T-cell (primary cell): ENCODE results near the gene EXOC6B. TPM values are rescaled to one million over a fixed set of nuclear protein-coding genes. Genes with fewer than 3 reads are reported as not detected.

Source experiments
- ATAC-seq, 4 experiments: fragments of 200-7000 bp in 3 of 4; fragments of 150-1000 bp in 1 of 4; cut with Tn5 transposase; replicated peaks in 1 of 4; 1 replicate in 3 of 4; 2 replicates in 1 of 4; pipeline ENCODE4 v1.10.0; 2021; ENCODE audit warnings: moderate library complexity in 3 of 4, mild to moderate bottlenecking in 2 of 4, moderate number of reproducible peaks in 1 of 4
- CTCF ChIA-PET, 2 donors: fragments of 300-600 bp; sonication (Branson Sonifier 250); formaldehyde crosslinking; loops; one replicate each; lab custom pipeline; 2022; ENCODE audit warnings: antibody characterized with exemption in 2 of 2; lab: Charles Lee
- POLR2A ChIA-PET, 2 donors: fragments of 300-600 bp; sonication (Branson Sonifier 250); formaldehyde crosslinking; loops; one replicate each; lab custom pipeline; 2022; ENCODE audit warnings: antibody characterized with exemption in 2 of 2; lab: Charles Lee
- DNase-seq, 35 experiments: peaks; one replicate each; pipeline versions ENCODE4 v3.0.0 to v3.0.0-alpha.2; 2013 to 2023
- H3K27ac ChIP-seq: one replicate; pipeline ENCODE4 v1.5.1; 2013; ENCODE audit warnings: low read length
- H3K27me3 ChIP-seq, 2 experiments: replicated peaks in 1 of 2; 1 replicate in 1 of 2; 2 replicates in 1 of 2; pipeline versions ENCODE4 v1.6.1 to v1.7.0; 2013; ENCODE audit warnings: low read length in 1 of 2, mixed read lengths in 1 of 2; ENCODE audit not compliant: control insufficient read depth in 2 of 2, insufficient read depth in 2 of 2; ENCODE audit errors: extremely low read depth in 1 of 2
- H3K36me3 ChIP-seq, 2 donors: 1 replicate in 1 of 2; 2 replicates in 1 of 2; pipeline versions ENCODE4 v1.6.1 to v1.7.0; 2013; ENCODE audit warnings: low read length in 1 of 2; ENCODE audit not compliant: control insufficient read depth in 2 of 2, insufficient read depth in 1 of 2; ENCODE audit errors: extremely low read depth in 1 of 2
- H3K4me1 ChIP-seq, 2 experiments: 1 replicate in 1 of 2; 2 replicates in 1 of 2; pipeline versions ENCODE4 v1.6.1 to v1.7.0; 2013; ENCODE audit warnings: low read length in 2 of 2, mixed read lengths in 1 of 2; ENCODE audit not compliant: insufficient read depth in 2 of 2, control insufficient read depth in 1 of 2; ENCODE audit errors: extremely low read depth in 1 of 2
- H3K4me3 ChIP-seq, 2 donors: 1 replicate in 1 of 2; 2 replicates in 1 of 2; pipeline versions ENCODE4 v1.5.1 to v1.7.0; 2013; ENCODE audit warnings: mild to moderate bottlenecking in 2 of 2, low read length in 1 of 2, moderate library complexity in 1 of 2; ENCODE audit not compliant: control insufficient read depth in 1 of 2; ENCODE audit errors: extremely low read depth in 1 of 2
- H3K9me3 ChIP-seq: 2 replicates; pipeline ENCODE4 v1.7.0; 2013
- H3K27ac Mint-ChIP-seq, 2 donors: one replicate each; pipeline ENCODE4 v1.8.0; 2020 to 2021; ENCODE audit warnings: mild to moderate bottlenecking in 2 of 2, mixed read lengths in 2 of 2
- H3K27me3 Mint-ChIP-seq, 2 donors: one replicate each; pipeline ENCODE4 v1.8.0; 2021 to 2022; ENCODE audit warnings: mixed read lengths in 2 of 2
- H3K36me3 Mint-ChIP-seq: one replicate; pipeline ENCODE4 v1.8.0; 2021; ENCODE audit warnings: mixed read lengths
- H3K4me1 Mint-ChIP-seq, 3 donors: one replicate each; pipeline ENCODE4 v1.8.0; 2020 to 2022; ENCODE audit warnings: mixed read lengths in 3 of 3, mild to moderate bottlenecking in 1 of 3
- H3K4me3 Mint-ChIP-seq, 3 donors: one replicate each; pipeline ENCODE4 v1.8.0; 2020 to 2022; ENCODE audit warnings: mild to moderate bottlenecking in 3 of 3, mixed read lengths in 3 of 3, moderate library complexity in 3 of 3
- H3K9me3 Mint-ChIP-seq, 3 donors: one replicate each; pipeline ENCODE4 v1.8.0; 2020 to 2022; ENCODE audit warnings: mixed read lengths in 3 of 3
- WGBS: methylation state at CpG from one replicate; pipeline ENCODE4 v1.1.5; 2013; ENCODE audit warnings: missing lambda C conversion rate; ENCODE audit not compliant: insufficient coverage; 5-methylcytosine and 5-hydroxymethylcytosine counted together
- total RNA-seq, 35 experiments: library from RNA in 6 of 35; stranded (reverse) in 6 of 35; fragments of 120-200 nt in 1 of 35; gene quantifications; one replicate each; pipeline versions ENCODE4 v1.2.1 to v1.2.4 and lab custom pipeline; 2013 to 2026

The EXOC6B gene
- total RNA-seq, 5 donors from 2014 or later (not counting 1 experiment from before 2014, with no cell fraction given), result 13.3 to 18.9 (median 16.6) TPM

GRCh38 chr2:72483346-72483745 is 342.5 kb downstream of the EXOC6B start:
- H3K36me3 Mint-ChIP-seq, result peaks cover 84% of the 10 kb centered on the region
- Histone ChIP-seq H3K27me3 (no peaks in the 10 kb centered on the region), H3K36me3 (no peaks in the 10 kb centered on the region), H3K4me1 (no peaks in the 10 kb centered on the region), H3K9me3 (no peaks in the 10 kb centered on the region), H3K4me3 (no peak overlapping the region), H3K27ac (no peak overlapping the region)
- DNase-seq, result no peak
- no peak for ATAC-seq
- no peak overlapping the region for H3K4me3 Mint-ChIP-seq
- ChIA-PET POLR2A (no interaction called here), CTCF (no interaction called here)
- H3K4me1 Mint-ChIP-seq, result no peaks in the 10 kb centered on the region
- peaks cover 8 to 33% (median 14%) of the 10 kb centered on the region in 3 donors for H3K9me3 Mint-ChIP-seq
- no CpG with 5 or more reads among the region's 2 CpGs for WGBS
- H3K27me3 Mint-ChIP-seq, result no peaks in the 10 kb centered on the region
- no peak overlapping the region for H3K27ac Mint-ChIP-seq

GRCh38 chr2:72475246-72475645 is 350.6 kb downstream of the EXOC6B start:
- Histone ChIP-seq H3K27me3 (peaks cover 0 to 2% of the 10 kb centered on the region in 2 experiments), H3K9me3 (peaks cover 6% of the 10 kb centered on the region), H3K4me1 (no peaks in the 10 kb centered on the region), H3K36me3 (no peaks in the 10 kb centered on the region), H3K27ac (no peak overlapping the region), H3K4me3 (no peak overlapping the region)
- H3K27me3 Mint-ChIP-seq, result no peaks in the 10 kb centered on the region
- WGBS, result 87% methylated on average over 3 of the region's 3 CpGs
- ChIA-PET CTCF (no interaction called here), POLR2A (no interaction called here)
- H3K27ac Mint-ChIP-seq, result no peak overlapping the region
- DNase-seq (no peak), ATAC-seq (no peak)
- H3K4me1 Mint-ChIP-seq, result no peaks in the 10 kb centered on the region
- peaks cover 34 to 53% (median 39%) of the 10 kb centered on the region in 3 donors for H3K9me3 Mint-ChIP-seq
- no peak overlapping the region for H3K4me3 Mint-ChIP-seq
- peaks cover 60% of the 10 kb centered on the region for H3K36me3 Mint-ChIP-seq

GRCh38 chr2:72457801-72458516 is 367.9 kb downstream of the EXOC6B start:
- Histone ChIP-seq H3K4me3 (no peak overlapping the region), H3K4me1 (no peaks in the 10 kb centered on the region), H3K27ac (no peak overlapping the region), H3K36me3 (no peaks in the 10 kb centered on the region), H3K9me3 (no peaks in the 10 kb centered on the region), H3K27me3 (no peaks in the 10 kb centered on the region)
- H3K4me3 Mint-ChIP-seq, result no peak overlapping the region
- H3K9me3 Mint-ChIP-seq, result peaks cover 0 to 4% (median 0%) of the 10 kb centered on the region in 3 donors
- no peak overlapping the region for H3K27ac Mint-ChIP-seq
- H3K27me3 Mint-ChIP-seq, result no peaks in the 10 kb centered on the region
- ChIA-PET POLR2A (no interaction called here), CTCF (no interaction called here)
- no CpG with 5 or more reads among the region's 6 CpGs for WGBS
- H3K4me1 Mint-ChIP-seq, result no peaks in the 10 kb centered on the region
- peaks cover 38% of the 10 kb centered on the region for H3K36me3 Mint-ChIP-seq
- ATAC-seq (no peak), DNase-seq (no peak)

- no peak for ATAC-seq
- Mint-ChIP-seq H3K4me1 (no peaks in the 10 kb centered on the region), H3K9me3 (peaks cover 0 to 4% (median 0%) of the 10 kb centered on the region in 3 donors), H3K4me3 (no peak overlapping the region), H3K27ac (no peak overlapping the region), H3K27me3 (no peaks in the 10 kb centered on the region), H3K36me3 (peaks cover 55% of the 10 kb centered on the region)
- CTCF ChIA-PET, result no interaction called here
- 100% methylated on average over 1 of the region's 4 CpGs for WGBS
- H3K27ac ChIP-seq, result no peak overlapping the region
- no peaks in the 10 kb centered on the region for H3K4me1 ChIP-seq
- H3K36me3 ChIP-seq, result no peaks in the 10 kb centered on the region
- no peaks in the 10 kb centered on the region for H3K27me3 ChIP-seq
- no peak overlapping the region for H3K4me3 ChIP-seq
- POLR2A ChIA-PET, result no interaction called here
- H3K9me3 ChIP-seq, result no peaks in the 10 kb centered on the region
- DNase-seq, result no peak
These were observed 371.6 kb downstream of the EXOC6B start for GRCh38 chr2:72454189-72454588.

- no peak overlapping the region for H3K27ac Mint-ChIP-seq
- ChIA-PET CTCF (no interaction called here), POLR2A (no interaction called here)
- Histone ChIP-seq H3K4me3 (no peak overlapping the region), H3K27me3 (no peaks in the 10 kb centered on the region), H3K27ac (no peak overlapping the region), H3K9me3 (no peaks in the 10 kb centered on the region), H3K4me1 (no peaks in the 10 kb centered on the region), H3K36me3 (no peaks in the 10 kb centered on the region)
- no peak for ATAC-seq
- H3K9me3 Mint-ChIP-seq, result peaks cover 9 to 29% (median 17%) of the 10 kb centered on the region in 3 donors
- no peaks in the 10 kb centered on the region for H3K27me3 Mint-ChIP-seq
- no CpG with 5 or more reads among the region's 2 CpGs for WGBS
- DNase-seq, result no peak
- H3K4me3 Mint-ChIP-seq, result no peak overlapping the region
- peaks cover 59% of the 10 kb centered on the region for H3K36me3 Mint-ChIP-seq
- H3K4me1 Mint-ChIP-seq, result peaks cover 1 to 7% (median 5%) of the 10 kb centered on the region in 3 donors
These were observed 383.6 kb downstream of the EXOC6B start for GRCh38 chr2:72442270-72442669.

- Mint-ChIP-seq H3K27ac (no peak overlapping the region), H3K9me3 (peaks cover 20 to 32% (median 27%) of the 10 kb centered on the region in 3 donors), H3K4me1 (peaks cover 1 to 7% (median 5%) of the 10 kb centered on the region in 3 donors), H3K36me3 (peaks cover 50% of the 10 kb centered on the region), H3K4me3 (no peak overlapping the region), H3K27me3 (no peaks in the 10 kb centered on the region)
- Histone ChIP-seq H3K27me3 (no peaks in the 10 kb centered on the region), H3K27ac (no peak overlapping the region), H3K36me3 (no peaks in the 10 kb centered on the region), H3K9me3 (no peaks in the 10 kb centered on the region), H3K4me3 (no peak overlapping the region), H3K4me1 (no peaks in the 10 kb centered on the region)
- CTCF ChIA-PET, result no interaction called here
- WGBS, result 65% methylated on average over 4 of the region's 5 CpGs
- POLR2A ChIA-PET, result no interaction called here
- no peak for DNase-seq
- no peak for ATAC-seq
These were observed 385.9 kb downstream of the EXOC6B start for GRCh38 chr2:72439892-72440291.
